GM12892 (cell line): Measurements from ENCODE around the gene C1D.
"Not testable (repeated sequence)": the region's sequence is repeated elsewhere in the genome, so short reads cannot be mapped to it uniquely, and the experiment has no call there.

Experiments used
- DNase-seq: peaks from one replicate; pipeline ENCODE4 v3.0.0; 2011; ENCODE audit not compliant: insufficient read length
- FAIRE-seq: peaks from 2 replicates; lab custom pipeline; 2011; peaks lifted over from hg19 to GRCh38; lab: Jason Lieb, UNC
- POLR2A ChIP-seq: IDR thresholded peaks from 2 replicates; pipeline ENCODE4 v1.6.1; 2011; ENCODE audit warnings: low read depth, low read length, control low read depth
- POLR2AphosphoS5 ChIP-seq: IDR thresholded peaks from 2 replicates; pipeline ENCODE4 v1.6.1; 2011; ENCODE audit warnings: low read depth, low read length, control low read depth
- TAF1 ChIP-seq: IDR thresholded peaks from 2 replicates; pipeline ENCODE4 v1.6.1; 2011; ENCODE audit warnings: low read depth, mild to moderate bottlenecking, control low read depth, low read length, borderline replicate concordance

Gene C1D

GRCh38 chr2:67996772-67997527 is 65.9 kb downstream of the C1D start:
- TF ChIP-seq POLR2A (no peak), POLR2AphosphoS5 (no peak), TAF1 (no peak)
- FAIRE-seq (no peak), DNase-seq (no peak)

DNA sequence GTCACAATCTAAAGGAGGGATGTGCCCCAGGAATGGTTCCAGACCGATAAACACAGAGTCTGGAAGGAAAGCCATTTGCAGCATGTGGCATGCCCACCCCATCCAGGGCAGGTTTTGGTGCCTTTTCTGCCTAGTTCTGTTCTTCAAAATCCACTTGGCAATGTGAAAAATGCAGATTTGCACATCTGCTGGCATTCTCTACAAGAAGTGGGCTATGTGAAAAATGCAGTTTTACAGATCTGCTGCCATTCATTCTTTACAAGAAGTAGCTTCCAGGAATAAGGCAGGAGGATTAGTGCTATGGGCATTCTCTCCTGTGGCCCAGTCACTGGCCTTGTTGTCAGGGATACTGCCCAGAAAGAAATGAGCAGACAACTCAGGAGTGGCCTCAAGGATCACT is 68.1 kb downstream of the C1D start:
- TF ChIP-seq POLR2AphosphoS5 (no peak), TAF1 (no peak), POLR2A (no peak)
- DNase-seq: no peak
- FAIRE-seq: no peak

DNA sequence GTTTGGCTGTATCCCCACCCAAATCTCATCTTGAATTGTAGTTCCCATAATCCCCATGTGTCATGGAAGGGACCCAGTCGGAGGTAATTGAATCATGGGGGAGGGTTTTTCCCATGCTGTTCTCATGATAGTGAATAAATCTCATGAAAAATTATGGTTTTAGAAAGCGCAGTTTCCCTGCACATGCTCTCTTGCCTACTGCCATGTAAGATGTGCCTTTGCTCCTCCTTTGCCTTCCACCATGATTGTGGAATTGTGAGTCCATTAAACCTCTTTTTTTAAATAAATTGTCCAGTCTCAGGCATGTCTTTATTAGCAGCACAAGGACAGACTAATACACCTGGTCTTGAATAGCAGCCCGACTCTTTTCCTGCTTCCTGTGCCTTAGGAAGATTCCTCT is 68.7 kb downstream of the C1D start:
- not testable (repeated sequence) for FAIRE-seq, DNase-seq

- DNase-seq (no peak), FAIRE-seq (no peak)
- TF ChIP-seq POLR2AphosphoS5: no peak
- no peak for TF ChIP-seq TAF1
- no peak for TF ChIP-seq POLR2A
These were observed 69.5 kb downstream of the C1D start for GRCh38 chr2:67993329-67993728.

- FAIRE-seq: no peak
- no peak for DNase-seq
- TF ChIP-seq TAF1 (no peak), POLR2A (no peak), POLR2AphosphoS5 (no peak)
These were observed 71.3 kb downstream of the C1D start for GRCh38 chr2:67991456-67991855.
